GM18861 (cell line): Measurements from ENCODE around the gene ABHD17C.

ENCODE experiments used
- ATAC-seq: cut with Tn5 transposase; IDR thresholded peaks from one replicate; pipeline ENCODE4 v1.9.1; 2021; ENCODE audit not compliant: unreplicated experiment

ABHD17C gene

DNA sequence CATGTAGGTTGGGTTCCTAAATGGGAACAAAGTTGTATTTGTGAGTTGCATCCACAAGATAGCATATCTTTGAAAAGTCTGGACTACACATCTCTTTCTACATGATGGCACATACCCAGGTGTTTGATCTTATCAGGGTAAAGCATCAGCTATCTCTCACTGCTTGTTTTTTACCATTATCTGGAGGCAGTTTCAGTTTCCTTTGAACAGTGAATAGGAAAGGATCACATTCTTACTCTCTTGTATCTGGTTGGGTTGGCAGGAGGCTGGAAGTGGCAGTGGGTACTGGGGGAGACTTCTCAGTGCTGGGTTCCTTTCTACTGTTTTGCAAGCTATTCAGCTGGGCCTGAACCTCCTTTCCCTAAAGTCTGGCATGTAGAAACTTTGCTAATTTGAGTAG lies 88.2 kb downstream of the ABHD17C start:
- ATAC-seq: no peak

DNA sequence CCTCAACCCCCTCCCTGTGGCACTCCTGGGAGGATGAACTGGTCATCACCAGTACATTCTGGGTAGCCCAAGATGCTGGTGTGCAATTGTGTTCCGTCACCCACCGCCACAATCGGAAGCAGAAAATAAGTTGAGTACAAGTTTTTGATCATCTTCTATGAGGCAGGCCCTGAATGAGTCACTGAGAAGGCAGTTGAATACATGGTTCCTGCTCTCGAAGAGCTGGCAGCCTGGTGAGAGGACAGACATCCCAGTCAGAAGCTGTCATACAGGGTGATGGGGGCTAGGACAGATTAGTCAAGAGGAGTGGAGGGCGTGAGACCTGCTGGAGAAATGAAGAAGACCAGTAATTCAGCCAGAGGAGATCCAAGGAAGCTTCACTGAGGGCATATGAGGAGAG lies 90.2 kb downstream of the ABHD17C start:
- no peak for ATAC-seq

DNA sequence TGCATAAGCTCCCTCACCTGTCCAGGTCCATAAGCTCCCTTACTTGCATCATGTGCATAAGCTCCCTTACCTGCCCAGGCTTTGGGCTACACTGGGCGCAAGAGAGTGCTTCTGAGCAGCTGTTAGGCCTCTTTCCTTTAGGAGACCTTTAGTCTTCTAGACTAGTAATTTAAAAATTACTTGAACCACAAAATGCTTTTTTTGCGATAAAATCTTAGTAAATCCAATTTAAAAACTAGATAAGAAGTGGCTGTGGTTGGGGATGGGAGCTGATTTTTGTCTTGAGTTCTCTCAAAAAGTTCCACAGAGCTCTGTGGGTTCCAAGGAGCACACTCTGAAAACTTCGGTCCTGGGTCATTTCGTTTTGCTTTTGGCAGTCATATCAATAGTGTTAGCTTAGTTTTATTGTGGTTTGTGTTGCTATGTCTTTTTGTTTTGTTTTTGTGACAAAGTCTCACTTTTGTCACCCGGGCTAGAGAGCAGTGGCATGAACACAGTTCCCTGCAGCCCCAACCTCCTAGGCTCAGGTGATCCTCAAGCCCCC lies 90.8 kb downstream of the ABHD17C start:
- no peak for ATAC-seq

DNA sequence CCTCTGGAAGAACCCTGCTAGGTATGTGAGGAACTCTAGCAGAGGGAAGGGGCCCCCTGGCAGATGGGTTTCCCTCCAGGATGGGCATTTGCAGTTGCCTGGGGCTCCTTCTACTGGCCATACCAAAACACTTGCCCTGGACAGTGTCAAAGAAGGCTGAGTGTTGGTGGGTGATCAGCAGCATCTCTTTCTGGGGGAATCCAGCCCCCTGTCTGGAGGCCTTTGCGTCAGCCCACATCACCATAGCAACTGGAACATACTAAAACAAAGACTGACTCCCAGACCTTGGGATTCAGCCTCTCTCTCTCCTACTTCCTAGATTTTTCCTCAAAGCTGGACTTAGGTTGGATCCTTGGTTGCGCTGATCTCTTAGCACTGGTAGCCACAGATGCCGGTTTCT lies 92.2 kb downstream of the ABHD17C start:
- no peak for ATAC-seq

DNA sequence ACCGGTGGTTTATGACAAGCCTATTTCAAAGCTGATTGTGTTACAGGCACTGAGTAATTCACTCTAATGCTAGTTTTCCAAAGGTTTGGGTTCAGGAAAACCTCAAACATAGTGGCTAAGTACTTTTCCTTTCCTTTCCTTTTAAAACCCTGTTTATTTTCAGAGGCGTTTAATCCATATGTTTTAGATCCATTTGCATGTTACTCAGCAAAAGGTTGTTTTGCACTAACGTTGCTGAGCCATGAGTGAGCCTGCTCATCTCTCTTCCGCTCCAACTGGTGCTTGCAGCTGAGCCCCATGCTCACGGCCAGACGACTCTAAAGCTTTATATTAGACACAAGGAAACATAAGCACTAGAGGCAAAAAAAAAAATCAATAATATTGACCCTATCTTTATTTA lies 93.4 kb downstream of the ABHD17C start:
- no peak for ATAC-seq

DNA sequence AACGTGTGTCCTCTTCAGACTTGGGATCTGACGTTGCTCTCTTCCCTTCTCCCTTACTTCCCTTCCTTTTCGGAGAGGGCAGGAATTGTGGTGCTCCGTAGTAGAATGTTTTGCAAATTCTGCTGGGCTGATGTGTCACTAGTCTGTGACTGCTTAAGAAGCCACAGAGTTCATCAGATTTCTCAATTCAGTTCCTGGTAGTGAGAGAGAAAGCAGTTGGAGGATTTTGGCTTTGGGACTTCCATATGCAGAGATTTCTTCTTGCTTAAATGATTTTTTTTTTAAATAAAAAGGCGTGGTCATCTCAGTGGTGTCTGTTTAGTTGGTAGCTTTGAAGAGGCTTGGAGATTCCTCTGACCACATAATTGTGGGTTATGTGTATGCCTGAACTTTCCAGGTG lies 94.2 kb downstream of the ABHD17C start:
- no peak for ATAC-seq

DNA sequence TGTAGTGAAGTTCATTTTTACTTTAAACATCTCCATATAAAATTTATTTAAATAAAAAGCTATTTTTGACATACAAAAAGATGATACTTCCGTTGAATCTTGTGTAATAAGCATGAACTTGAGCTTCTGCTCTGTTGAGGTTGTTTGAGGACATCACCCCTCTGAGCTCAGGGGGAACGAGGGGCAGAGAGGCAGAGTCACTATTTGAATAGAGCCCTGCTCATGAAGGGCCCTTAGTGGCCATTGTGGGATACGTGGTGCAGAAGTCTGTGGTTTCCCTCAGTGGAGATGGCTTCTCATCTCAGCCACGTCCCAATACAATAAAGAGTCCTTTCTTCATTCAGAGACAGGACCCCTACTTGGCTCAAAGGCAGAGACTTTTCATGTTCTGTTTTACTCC lies 94.7 kb downstream of the ABHD17C start:
- no peak for ATAC-seq

DNA sequence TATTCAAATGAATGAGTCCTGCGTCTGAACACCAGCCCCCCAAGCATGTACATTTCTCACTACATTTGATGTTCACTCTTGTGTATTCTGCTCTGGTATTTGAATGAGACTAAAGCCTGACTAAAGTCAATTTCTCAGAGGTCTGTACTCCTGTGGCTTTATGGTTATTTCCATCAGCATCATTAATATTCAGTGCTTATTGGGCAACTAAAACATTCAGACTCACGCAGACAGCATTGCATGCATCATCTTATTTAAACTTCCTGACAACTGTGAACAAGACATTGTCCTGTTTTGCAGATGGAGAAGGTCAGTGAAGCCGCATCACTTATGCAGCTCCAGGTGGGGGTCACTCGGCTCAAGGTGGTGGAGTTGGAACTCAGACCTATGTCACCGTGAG lies 95.1 kb downstream of the ABHD17C start:
- ATAC-seq: no peak

DNA sequence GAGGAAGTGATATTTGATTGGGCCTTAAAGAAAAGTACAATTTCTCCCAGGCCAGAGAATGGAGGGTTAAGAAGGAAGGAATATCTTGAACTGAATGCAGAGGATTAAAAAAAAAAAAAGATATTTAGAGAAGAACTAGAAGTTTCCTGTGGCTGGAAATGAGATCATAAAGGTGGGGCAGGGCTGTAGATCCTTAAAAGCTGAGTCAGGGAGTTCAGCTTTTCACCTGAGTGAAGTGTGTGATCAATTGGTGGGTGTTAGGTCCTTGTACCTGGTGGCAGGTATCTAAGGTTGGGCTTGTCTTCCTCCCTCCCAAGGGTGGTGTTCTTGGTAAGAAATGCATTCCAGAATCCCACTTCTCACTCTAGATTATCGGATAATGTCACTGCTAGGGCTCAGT lies 95.9 kb downstream of the ABHD17C start:
- ATAC-seq: no peak

DNA sequence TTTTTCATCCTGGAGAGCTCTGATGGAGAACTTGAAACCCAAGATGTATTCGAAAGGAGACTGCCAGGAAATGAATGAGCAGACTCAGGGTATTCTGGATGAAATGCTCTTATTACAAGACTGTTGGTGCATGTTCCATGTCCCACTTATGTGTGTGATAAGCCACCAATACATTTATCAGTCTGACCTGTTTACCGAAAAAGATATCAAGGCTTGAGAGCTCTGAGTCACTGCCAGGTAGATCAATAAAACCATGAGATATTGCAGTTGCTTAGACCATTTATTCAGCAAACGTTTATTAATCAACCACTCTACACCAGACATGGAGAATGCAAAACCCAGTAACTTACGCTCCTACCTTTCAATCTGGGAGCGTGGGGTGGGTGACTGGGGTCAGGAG lies 101.3 kb downstream of the ABHD17C start:
- ATAC-seq: no peak

DNA sequence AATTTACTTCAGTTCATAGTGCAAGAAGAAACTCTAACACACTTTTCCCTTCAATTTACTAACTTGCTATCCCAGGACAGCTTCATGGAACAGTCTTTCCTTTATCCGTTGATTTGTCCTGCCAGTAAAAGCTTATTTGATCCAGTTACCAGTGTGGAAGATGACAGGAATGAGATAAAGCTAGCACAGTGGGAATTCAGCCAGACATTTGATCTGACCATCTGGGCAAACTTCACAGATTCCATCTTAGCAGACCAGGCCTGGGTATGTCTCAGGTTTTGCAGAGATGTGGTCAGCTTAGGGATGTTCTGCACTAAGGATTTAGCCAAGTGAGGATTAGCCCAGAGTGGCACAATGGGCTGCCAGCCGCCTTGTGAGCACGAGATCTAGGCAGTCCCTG lies 103.8 kb downstream of the ABHD17C start:
- no peak for ATAC-seq

DNA sequence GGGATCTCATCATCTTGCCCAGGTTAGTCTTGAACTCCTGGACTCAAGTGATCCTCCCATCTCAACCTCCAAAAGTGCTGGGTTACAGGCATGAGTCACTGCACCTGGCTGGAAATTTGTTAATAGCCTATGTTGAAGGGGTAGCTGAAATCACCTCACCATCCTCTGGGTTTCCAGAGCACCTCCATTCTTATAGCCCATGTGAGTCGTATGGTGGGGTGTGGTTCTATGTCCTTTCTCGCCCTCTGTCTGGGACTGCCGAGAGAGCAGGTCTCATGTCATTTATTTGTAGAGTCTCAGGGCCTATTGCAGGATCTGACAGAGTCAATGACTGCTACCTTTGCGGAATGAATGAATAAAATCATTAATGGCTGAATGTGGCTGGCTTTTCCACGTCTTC lies 105.0 kb downstream of the ABHD17C start:
- no peak for ATAC-seq

DNA sequence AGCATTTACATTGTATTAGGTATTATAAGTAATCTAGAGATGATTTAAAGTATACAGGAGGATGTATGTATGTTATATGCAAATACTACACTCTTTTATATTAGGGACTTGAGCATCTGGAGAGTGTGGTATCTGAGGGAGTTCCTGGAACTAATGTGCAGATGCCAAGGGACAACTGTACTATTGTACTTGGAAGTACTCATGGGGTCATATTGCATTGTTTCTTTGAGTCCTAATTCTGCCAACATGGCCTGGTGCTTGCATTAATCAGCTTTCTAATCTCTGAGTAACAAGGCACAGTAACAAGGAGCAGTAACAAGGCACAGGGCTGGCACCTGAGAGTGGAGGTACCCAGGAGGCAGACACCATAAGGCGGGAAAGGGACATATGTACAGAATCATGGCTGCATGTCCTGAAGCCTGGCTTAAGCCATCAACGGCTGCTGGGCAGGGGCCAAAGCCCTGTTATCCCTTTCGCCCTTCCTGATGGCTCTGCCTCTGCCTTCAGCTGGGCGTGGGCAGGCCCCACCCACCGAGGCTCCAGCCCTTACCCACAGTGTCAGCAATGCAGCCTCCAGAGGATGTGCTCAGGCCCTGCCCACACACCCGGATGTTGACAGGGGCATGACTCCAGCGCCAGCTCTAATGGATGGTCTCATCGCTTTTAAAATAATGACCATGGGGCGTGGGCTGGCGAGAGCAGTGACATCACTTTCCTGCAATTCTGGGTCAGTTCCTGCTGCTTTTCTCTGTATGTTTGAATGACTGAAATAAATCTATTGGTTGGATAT lies 107.0 kb downstream of the ABHD17C start:
- no peak for ATAC-seq

DNA sequence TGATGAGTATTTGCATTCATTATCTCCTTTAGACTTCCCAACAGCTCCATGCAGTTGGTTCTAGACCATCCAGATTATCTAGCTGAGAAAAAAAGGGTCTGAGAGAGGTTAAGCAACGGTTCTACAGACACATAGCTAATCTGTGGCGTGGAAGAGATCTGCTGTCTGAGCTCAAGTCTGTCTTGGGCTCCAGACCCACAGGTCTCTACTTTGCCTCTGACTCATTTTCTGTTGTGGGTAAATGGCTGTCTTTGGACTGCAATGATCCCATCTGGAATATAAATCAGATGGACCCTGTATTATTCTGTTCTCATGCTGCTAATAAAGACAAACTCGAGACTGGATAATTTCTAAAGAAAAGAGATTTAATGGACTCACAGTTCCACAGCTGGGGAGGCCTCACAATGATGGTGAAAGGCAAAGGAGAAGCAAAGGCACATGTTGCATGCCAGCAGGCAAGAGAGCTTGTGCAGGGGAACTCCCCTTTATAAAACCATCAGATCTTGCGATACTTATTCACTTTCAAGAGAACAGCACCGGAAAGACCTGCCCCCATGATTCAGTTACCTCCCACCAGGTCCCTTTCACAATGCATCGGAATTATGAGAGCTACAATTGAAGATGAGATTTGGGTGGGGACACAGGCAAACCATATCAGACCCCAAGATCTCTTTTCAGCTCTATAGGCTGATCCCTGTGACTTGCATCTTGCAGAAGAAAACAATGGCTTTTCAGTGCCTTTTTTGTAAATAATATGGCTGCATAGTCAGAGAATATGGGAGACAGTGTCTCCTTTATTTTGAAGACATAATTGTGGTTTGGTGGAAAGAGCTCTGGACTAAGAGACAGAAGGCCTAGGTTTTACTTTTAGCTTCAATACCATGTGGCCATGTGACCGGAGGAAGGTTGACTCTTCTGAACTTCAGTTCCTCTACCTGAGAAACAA lies 108.7 kb downstream of the ABHD17C start:
- no peak for ATAC-seq

DNA sequence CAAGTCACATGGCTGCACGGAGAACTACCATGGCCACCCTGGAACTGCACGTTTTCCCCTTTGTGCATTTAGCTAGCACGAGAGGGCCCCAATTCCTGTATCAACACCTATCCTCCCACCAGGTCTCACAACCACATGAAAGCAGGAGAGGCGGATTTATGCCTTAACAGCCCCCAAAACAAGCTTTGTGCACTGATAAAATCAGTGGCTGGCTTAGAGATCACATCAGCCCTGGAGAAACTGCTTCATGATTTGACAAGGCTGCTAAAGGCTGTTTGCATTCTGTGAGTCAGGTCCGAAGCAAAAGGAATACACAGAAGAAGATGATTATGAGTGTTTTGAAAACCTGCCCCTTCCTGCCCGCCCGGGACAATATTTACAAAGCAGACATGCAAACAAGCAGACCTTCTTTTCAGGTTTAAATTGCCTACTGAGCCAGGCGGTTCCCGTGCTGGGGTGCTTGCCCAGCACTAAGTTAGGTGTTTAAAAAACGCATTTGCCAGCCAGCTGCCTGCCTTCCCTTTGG lies 109.9 kb downstream of the ABHD17C start:
- no peak for ATAC-seq
